MM.1S (cell line): ENCODE results near the gene FANCE.

ENCODE experiments used
- CTCF ChIP-seq: fragments of 300-600 bp; sonication (generic); IDR thresholded peaks from 2 replicates; pipeline ENCODE4 v1.5.1; 2016; ENCODE audit warnings: antibody characterized with exemption, low read length, mixed read lengths
- EZH2phosphoT487 ChIP-seq: fragments of 300-600 bp; sonication (generic); IDR thresholded peaks from 2 replicates; pipeline ENCODE4 v1.6.1; 2018; ENCODE audit warnings: antibody characterized with exemption, low read length

- TF ChIP-seq CTCF: no peak
- no peak for TF ChIP-seq EZH2phosphoT487
Observed at GRCh38 chr6:35480176-35480575, 28.0 kb downstream of the FANCE start.
